GM18508 (cell line): ENCODE measurements around the gene PIK3R5.

Experiments
- ATAC-seq: cut with Tn5 transposase; IDR thresholded peaks from one replicate; pipeline ENCODE4 v1.9.1; 2021; ENCODE audit warnings: moderate number of reproducible peaks; ENCODE audit not compliant: insufficient read depth, unreplicated experiment

PIK3R5 gene

DNA sequence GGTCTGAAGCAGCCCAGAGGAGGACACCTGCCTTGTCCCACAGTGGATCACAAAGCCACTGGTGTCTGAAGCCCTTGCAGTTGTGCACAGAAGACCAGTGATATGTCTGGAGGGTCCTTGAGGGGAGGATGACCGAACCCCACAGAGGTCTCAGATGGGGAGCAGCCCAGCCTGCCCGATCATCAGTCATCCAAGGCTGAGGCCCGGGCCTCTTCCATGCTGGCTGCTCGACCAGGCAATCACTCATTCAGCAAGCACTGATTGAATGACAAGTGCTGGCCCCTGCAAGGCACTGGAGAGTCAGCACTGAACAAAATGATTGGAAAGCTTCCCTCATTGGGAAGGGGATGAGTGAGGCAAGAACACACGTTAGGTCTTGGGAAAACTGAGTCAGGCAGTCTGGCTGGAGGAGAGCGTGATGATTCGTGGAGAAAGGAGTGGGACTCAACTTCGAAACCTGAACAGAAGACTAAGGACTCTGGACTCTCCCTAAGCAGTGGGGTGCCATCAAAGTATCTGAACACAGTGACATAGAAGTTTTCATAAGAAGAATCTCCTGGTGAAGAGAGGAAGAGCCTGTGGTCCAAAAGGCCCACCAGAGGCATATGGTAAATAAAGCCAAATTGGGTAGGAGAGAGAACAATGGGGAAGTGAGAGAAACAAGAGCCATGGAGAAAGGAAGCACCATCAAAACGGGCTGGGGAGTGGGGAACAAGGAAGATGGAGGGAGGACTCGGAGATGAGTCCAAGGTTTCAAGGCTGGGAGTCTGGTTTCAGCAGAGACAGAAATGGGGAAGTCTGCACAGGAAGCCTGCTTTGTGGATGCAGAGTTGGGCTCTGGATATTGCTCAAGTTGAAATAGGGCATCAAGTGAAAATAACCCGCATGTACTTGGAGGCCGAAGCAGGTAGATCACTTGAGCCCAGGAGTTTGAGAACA lies 10.2 kb downstream of the PIK3R5 start:
- no peak for ATAC-seq

DNA sequence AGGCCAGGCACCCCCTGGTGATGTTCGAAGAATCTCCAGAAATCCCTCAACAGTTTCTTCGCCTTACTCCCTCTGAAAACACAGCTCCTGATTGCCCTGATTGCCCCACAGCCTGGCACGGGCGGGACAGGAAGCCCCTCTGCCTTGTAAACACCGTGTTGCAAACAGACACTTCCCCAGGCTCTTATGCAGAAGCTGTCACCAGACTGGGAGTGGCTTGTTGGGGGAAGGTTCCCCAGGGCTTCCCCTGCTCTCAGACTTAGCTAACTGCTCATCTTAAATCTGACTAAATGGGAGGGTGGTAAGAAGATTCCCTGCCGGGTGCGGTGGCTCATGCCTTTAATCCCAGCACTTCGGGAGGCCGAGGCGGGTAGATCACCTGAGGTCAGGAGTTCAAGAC lies 11.2 kb downstream of the PIK3R5 start:
- no peak for ATAC-seq

- ATAC-seq = no peak
Measured at GRCh38 chr17:8953156-8953885, 12.2 kb downstream of the PIK3R5 start.

DNA sequence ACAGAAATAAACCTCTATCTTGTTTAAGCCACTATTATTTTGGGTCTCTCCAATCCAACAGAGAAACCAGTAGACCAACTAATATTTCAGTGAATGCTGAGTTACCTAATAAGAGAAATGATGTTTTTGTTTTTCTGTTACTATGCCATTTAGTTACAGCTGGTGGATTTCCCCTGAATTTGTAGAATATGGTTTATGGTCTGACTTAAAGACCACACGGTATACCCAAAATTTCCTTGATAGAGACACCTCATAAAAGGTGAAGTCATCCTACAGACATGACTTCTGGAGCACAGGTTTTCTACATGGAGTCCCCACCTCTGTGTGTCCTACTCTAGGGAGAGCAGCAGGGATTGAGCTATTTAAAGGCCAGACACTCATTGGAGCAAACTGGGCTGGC lies 13.3 kb downstream of the PIK3R5 start:
- no peak for ATAC-seq

DNA sequence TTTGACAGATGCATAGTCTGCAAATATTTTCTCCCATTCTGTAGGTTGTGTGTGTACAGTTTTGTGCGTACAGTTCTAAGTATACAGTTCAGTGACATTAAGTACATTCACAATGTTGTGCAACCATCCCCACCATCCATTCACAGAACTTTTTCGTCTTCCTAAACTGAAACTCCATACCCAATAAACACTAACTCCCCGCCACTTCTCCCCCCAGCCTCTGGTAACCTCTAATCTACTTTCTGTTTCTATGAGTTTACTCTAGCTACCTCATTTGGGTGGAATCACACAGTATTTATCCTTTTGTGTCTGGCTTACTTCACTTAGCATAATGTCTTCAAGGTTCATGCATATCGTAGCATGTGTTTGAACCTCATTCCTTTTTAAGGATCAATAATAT lies 14.3 kb downstream of the PIK3R5 start:
- ATAC-seq = no peak

- ATAC-seq = no peak
Measured at GRCh38 chr17:8949061-8949661, 16.3 kb downstream of the PIK3R5 start.

DNA sequence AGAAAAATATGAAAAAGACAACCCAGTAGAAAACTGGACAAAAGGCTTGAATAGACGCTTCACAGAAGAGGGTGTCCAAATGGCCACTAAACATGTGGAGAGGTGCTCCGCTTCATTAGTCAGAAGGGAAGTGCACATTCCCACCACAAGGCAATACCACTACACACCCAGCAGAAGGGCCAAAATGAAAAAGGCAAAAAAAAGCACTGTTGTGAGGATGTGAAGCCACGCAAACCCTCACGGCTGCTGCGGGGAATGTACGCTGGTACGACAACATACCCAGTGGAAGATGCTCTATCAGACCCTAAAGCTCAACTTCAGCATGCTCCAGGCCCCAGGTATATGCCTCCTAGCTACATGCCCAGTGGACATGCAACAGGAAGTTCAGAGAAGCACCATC lies 17.0 kb downstream of the PIK3R5 start:
- no peak for ATAC-seq

DNA sequence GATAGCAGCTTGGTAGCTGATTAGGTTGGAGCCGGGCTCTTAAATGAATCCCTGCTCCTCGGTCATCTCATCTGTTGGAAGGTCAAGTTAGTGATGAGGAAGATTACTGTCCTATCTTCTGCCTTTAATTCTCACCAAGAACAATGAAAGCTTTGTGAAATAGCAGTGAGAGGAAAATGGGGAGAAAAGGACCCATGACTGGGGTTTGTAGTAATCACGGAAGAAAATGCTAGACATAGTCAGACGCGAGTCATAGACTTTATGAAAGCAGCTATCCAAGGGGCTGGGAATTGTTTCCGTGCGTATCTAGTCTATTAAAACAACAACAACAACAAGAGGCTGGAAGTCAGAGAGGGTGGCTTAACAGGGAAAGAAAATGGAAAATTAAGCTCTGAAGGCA lies 18.3 kb downstream of the PIK3R5 start:
- ATAC-seq = no peak

DNA sequence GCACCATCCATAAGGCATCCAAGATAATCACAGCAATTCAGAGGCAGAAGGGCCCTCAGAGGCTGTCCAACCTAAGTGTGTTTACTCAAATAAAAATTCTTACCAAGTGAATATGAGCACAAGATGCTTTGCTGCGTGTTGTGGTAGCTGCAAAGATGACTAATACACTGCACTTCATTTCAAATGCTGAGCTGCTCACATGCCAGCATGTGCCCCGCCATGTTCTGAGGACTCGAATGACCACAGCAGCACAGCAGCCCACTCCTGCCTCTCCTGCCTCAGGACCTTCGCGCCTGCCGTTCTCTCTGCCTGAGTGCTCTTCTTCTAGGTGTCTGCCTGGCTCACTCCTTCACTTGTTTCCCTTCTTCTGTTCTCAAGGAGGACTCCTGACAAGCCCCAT lies 19.0 kb downstream of the PIK3R5 start:
- ATAC-seq = no peak

- no peak for ATAC-seq
Measured at GRCh38 chr17:8946071-8946470, 19.4 kb downstream of the PIK3R5 start.

- ATAC-seq = no peak
Measured at GRCh38 chr17:8944748-8945147, 20.8 kb downstream of the PIK3R5 start.

- ATAC-seq = no peak
Measured at GRCh38 chr17:8944083-8944482, 21.4 kb downstream of the PIK3R5 start.

- no peak for ATAC-seq
Measured at GRCh38 chr17:8941980-8942622, 23.4 kb downstream of the PIK3R5 start.

DNA sequence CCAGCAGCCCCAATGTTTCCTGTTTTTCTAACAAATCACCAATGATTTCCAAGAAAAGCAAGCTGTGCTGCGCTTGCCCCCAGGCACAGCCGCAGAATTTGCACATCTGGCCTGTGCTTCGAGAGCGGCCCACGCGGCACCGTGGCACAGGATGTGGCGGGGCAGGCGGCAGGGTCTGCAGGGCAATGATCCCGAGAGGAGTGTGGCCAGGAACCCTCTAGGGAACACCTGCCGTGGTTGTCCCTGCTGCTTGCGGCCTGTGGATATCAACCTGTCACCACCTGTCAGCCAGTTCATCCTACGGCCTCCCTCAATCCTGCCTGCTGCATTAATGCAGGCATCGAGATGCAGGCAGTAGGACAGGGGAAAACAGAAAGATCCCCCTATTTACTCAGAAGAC lies 24.0 kb downstream of the PIK3R5 start:
- ATAC-seq = no peak

GRCh38 chr17:8940866-8941471 lies 24.5 kb downstream of the PIK3R5 start:
- no peak for ATAC-seq

- no peak for ATAC-seq
Measured at GRCh38 chr17:8939496-8940334, 25.8 kb downstream of the PIK3R5 start.

GRCh38 chr17:8938933-8939332 lies 26.6 kb downstream of the PIK3R5 start:
- no peak for ATAC-seq

DNA sequence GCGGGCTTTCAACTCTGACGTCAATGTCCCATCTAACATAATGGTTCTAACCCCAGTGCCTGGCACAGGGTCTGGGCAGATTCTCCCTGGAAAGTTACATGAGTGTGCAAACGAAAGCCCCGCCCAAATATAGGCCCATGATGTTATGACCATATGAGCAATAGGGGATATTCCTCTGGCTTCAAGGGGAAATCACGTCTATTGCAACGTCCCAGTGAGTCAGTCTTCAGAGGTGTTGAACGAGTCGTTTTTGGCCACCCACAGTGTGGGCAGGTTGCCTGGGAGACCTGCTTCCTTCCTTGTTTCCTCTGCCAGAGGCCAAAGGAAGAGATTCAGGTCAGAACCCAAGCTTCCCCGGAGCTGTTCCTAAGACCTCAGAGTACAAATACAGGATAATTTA lies 30.3 kb downstream of the PIK3R5 start:
- no peak for ATAC-seq

GRCh38 chr17:8934346-8934745 lies 31.2 kb downstream of the PIK3R5 start:
- no peak for ATAC-seq
